COR-L47 (cell line): ENCODE data around the gene DUS2.
A peak's percentile ranks its signal among the peaks of the same experiment; 100 is the strongest.

ENCODE experiments used
- DNase-seq: peaks from one replicate; lab custom pipeline; 2025; lab: John Stamatoyannopoulos, UW

The DUS2 gene

GRCh38 chr16:68046106-68046505 lies 23.0 kb downstream of the DUS2 start:
- no peak for DNase-seq

GRCh38 chr16:68047987-68048386 lies 24.9 kb downstream of the DUS2 start:
- DNase-seq, result no peak

GRCh38 chr16:68049449-68049848 lies 26.4 kb downstream of the DUS2 start:
- no peak for DNase-seq

DNA sequence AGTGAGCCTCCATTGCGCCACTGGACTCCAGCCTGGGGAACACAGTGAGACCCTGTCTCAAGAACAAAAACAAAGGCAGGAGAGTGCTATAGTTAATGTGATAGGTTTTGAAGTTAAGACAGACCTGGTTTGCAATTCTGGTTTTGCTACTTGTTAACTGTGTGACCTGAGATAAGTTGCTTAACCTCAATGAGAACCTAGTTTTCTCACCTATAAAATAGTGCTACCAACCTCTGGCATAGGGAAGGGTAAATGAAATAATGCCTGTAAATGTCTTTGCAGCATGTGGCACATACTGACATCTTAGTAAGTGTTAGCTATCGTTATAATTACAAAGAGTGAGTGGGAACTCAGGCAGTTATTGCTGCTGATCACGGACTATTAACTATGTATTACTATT lies 32.3 kb downstream of the DUS2 start:
- DNase-seq, result no peak

GRCh38 chr16:68059804-68060203 lies 36.7 kb downstream of the DUS2 start:
- no peak for DNase-seq

DNA sequence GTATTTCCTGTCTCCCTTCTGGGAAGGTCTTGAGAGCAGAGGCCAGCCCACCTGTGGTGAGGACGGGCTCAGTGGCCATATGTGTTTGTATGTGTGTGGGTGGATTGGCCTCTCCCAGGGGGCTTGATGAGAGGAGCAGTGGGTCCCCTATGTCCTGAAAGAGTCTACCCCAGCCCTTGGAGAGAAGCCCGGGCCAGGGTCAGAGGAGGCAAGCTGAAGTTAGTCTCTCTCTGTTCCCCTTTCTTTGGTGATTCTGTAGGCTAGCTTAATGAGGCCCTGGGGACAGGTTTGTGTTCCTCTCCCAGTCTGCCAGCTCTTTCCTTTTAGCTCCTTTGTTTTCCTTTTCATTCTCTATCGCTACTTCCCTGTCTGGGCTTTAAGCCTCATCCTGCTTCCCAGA lies 38.3 kb downstream of the DUS2 start:
- no peak for DNase-seq

DNA sequence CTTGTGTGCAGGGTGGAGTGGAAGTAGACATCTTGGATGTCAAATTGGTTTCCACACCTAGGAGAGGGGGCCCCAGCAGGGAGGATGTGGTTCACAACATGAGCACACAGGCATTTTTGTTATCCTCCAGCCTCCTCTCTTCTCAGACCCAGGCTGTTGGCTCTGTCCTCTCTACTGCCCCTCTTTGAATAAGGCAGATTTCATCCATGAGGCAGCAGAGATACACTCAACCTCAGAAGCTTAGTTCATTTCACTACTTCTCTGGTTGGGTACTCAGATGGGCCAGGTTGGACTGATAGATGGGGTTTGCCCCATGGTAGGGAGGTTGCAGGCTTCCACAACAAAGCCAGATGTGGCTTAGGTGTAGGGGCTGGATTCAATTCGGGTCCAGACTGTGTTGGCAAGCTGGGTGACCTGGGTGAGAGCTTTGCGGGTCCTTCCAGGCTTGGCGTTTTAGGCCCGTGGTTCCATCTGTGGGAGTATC lies 39.9 kb downstream of the DUS2 start:
- DNase-seq, result no peak

GRCh38 chr16:68064791-68065365 lies 41.8 kb downstream of the DUS2 start:
- DNase-seq, result peak; percentile 31

GRCh38 chr16:68065716-68066305 lies 42.7 kb downstream of the DUS2 start:
- no peak for DNase-seq

DNA sequence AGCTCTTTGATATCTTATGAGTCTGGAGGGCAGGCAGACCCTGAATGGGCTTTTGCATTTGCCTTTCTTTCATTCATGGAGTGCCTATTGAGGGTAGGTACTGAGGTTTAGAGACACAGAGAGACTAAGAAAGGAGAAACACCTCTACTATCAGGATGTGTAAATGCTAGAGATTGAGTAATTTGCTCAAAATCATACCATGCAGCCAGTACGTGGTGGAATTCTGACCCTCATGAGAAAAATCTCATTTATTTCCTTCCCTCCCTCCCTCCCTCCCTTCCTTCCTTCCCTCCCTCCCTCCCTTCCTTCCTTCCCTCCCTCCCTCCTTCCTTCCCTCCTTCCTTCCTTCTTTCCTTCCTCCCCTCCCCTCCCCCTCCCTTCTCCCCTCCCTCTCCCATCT lies 43.7 kb downstream of the DUS2 start:
- no peak for DNase-seq

DNA sequence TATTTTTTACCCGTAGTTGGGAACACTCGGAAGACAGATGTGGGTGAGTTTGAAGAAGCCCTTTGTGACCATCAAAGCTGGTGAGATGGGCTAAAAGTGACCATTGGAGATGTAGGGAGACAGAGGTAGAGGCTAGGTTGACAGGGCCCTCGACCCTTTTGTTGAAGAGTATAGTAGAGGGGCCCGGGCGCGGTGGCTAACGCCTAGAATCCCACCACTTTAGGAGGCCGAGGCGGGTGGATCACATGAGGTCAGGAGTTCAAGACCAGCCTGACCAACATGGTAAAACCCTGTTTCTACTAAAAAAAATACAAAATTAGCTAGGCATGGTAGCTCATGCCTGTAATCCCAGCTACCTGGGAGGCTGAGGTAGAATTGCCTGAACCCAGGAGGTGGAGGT lies 45.8 kb downstream of the DUS2 start:
- DNase-seq, result no peak

GRCh38 chr16:68069511-68070248 lies 46.6 kb downstream of the DUS2 start:
- DNase-seq, result peak; percentile 14

- no peak for DNase-seq
Observed at GRCh38 chr16:68070249-68070730, 47.2 kb downstream of the DUS2 start.

GRCh38 chr16:68070806-68071517 lies 47.9 kb downstream of the DUS2 start:
- DNase-seq, result no peak

DNA sequence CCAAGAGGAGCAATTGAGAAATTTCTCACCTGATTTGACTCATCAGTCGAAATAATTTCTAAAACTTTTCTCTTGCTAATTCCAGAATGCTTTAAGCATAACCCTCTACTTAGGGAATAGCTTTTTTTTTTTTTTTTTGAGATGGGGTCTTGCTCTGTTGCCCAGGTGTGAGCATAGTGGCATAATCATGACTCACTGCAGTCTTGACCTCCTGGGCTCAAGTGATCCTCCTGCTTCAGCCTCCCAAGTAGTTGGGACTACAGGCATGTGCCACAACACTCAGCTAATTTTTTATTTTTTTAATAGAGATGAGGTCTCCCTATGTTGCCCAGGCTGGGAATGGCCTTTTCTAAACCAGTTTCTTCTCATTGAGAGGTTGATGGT lies 48.4 kb downstream of the DUS2 start:
- no peak for DNase-seq

- no peak for DNase-seq
Observed at GRCh38 chr16:68072038-68072695, 49.1 kb downstream of the DUS2 start.

DNA sequence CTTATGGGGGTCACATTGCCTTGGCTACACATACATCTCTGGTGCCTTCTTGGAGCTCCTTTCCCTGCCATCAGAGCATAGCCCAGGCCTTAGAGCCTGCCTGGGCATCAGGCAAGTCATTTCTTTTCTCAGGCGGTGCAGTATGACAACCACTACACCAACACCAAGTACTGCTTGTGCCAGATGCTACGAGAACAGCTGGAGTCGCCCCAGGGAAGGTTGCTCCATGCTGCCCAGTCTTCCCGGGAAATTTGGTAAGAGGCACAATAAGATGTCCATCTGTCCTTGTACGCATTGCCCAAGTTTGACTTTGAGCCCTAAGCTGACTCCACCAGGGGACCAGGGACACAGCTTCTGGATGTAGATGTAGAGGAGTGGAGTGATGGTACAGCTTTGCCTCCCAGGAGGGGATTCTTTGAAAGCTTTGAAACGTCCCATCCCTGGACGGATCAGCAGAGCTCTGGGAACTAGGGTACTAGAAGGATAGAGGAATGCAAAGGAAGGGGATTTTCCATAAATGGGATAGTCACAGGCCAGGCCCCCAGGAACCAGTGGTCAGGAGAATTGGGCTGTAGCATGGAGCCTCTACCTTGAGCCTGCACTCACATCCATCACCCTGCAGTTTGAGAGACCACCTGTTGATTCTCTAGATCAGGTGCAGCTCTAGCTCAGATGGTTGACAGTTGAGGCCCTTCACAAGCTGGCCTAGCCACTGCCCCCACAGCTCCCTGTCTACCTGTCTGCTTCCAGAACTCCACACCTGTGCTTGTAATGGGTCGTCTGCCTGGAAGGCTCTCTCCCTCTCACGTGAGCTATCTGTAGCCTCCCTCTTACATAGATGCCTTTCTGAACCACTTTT lies 51.0 kb downstream of the DUS2 start:
- DNase-seq, result no peak

- DNase-seq, result no peak
Observed at GRCh38 chr16:68074850-68075555, 51.9 kb downstream of the DUS2 start.

DNA sequence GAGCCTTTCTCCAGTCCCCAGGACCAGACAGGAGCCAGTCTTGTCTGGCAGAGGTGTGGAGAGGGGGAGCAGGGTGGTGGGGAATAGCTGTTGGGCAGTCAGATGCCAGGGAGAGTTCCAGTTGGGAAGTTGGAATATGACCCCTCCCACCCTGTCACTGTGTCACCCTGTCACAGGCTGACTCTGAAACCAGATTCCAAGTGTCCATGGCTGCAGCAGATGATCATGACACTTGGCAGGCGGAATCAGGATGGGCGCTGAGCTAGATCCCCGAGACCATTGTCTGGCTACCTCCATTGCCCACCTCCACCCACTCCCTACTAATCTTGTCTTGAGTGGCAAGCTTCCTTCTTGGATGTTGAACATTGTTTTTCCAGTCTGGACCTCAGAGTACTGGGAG lies 52.9 kb downstream of the DUS2 start:
- no peak for DNase-seq

DNA sequence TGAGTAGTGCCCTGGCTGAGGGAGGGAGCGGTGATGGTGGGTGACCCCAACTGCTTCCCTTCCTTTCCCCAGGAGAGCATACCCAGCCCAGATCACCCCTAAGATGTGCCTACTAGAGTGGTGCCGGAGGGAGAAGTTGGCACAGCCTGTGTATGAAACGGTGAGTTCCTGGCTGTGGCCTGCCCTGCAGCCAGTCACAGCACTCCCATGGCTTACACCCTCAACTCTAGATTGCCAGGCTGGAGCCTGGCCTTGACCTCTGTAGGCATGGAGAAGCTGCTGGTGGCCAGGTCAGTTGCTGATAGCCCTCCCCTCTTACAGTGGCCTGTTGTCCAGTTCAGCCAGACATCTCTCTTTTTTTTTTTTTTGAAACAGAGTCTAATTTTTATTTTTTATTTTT lies 53.5 kb downstream of the DUS2 start:
- DNase-seq, result no peak
